Measurements from ENCODE around the gene ANGPT4. TPM values are rescaled to one million over a fixed set of nuclear protein-coding genes. Genes with fewer than 3 reads are reported as not detected.
"Not testable (repeated sequence)": the region's sequence is repeated elsewhere in the genome, so short reads cannot be mapped to it uniquely, and the experiment has no call there.

ANGPT4 gene
- total and polyA plus RNA-seq, 2 of the 8 experiments (the other 6 are each of a cell fraction or from before 2014, with no cell fraction given) = 0.07 to 0.33 TPM

GRCh38 chr20:897436-897835, 18.7 kb downstream of the ANGPT4 start:
- CTCF ChIA-PET (ENCODE audit: partially characterized antibody) = interaction anchor here (0.8 to 14.5 kb wide), 4 partner anchors 9 to 59 kb away, joined by 3 to 191 read pairs (median 4); no protein-coding TSS in a partner anchor
- H2BK15ac ChIP-seq (ENCODE audit: low read length) = not testable (repeated sequence)

More at GRCh38 chr20:897436-897835, 18.7 kb downstream of the ANGPT4 start:
- H3K4me1 ChIP-seq (replicated peaks in 1 of 4; ENCODE audit: control insufficient read depth in 3 of 4, insufficient read depth in 4 of 4, low read length in 3 of 4); H3K23ac ChIP-seq (ENCODE audit: insufficient read length); H2AK5ac ChIP-seq (ENCODE audit: low read depth, low read length); H2BK20ac ChIP-seq (ENCODE audit: low read length); H2AFZ ChIP-seq (ENCODE audit: low read length); H3K4me3 ChIP-seq (ENCODE audit: extremely low read depth in 1 of 4, insufficient read depth in 2 of 4, low read depth in 3 of 4, low read length in 4 of 4); H4K20me1 ChIP-seq (replicated peaks in 1 of 2; ENCODE audit: control insufficient read depth in 1 of 2, insufficient read depth in 2 of 2, low read length in 2 of 2); H2BK120ac ChIP-seq (replicated peaks; ENCODE audit: low read depth, low read length); H3K18ac ChIP-seq (ENCODE audit: extremely low read depth, low read length); H3K9ac ChIP-seq (replicated peaks in 1 of 4; ENCODE audit: extremely low read depth in 1 of 4, low read depth in 3 of 4, low read length in 3 of 4); H3K4me2 ChIP-seq (ENCODE audit: insufficient read depth in 1 of 2, low read depth in 2 of 2, low read length in 2 of 2); H3K23me2 ChIP-seq (ENCODE audit: low read depth, low read length); H4K91ac ChIP-seq (replicated peaks; ENCODE audit: insufficient read length, low read length); H3K79me1 ChIP-seq (ENCODE audit: low read depth, low read length); H3K36me3 ChIP-seq (ENCODE audit: control insufficient read depth in 2 of 4, insufficient read depth in 4 of 4, low read length in 3 of 4); DNase-seq (ENCODE audit: low read depth in 1 of 2, low spot score in 2 of 2); H3K27me3 ChIP-seq (replicated peaks in 1 of 4; ENCODE audit: control insufficient read depth in 3 of 4, extremely low read depth in 1 of 4, insufficient read depth in 3 of 4, low read length in 3 of 4); H3K9me3 ChIP-seq (ENCODE audit: insufficient read depth in 2 of 2, low read depth in 1 of 2, low read length in 1 of 2); H3K56ac ChIP-seq (replicated peaks; ENCODE audit: insufficient read length, low read depth, low read length); FAIRE-seq; H4K8ac ChIP-seq (ENCODE audit: extremely low read depth, insufficient read depth, low read length); H3K4ac ChIP-seq (replicated peaks; ENCODE audit: insufficient read length, low read depth, low read length); POLR2A ChIA-PET (ENCODE audit: partially characterized antibody); H2BK5ac ChIP-seq (ENCODE audit: low read depth, low read length); H2BK12ac ChIP-seq (ENCODE audit: low read depth, low read length); H3K14ac ChIP-seq (ENCODE audit: insufficient read length); H3K79me2 ChIP-seq (ENCODE audit: control insufficient read depth in 1 of 2, insufficient read depth in 2 of 2, low read length in 2 of 2); H3K27ac ChIP-seq (ENCODE audit: low read depth, low read length); H4K5ac ChIP-seq (ENCODE audit: insufficient read length, low read depth, low read length): not testable (repeated sequence)
- WGBS, 2 experiments (ENCODE audit: extremely low coverage in 1 of 2, insufficient coverage in 1 of 2, insufficient read length in 1 of 2, insufficient replicate concordance in 2 of 2, low coverage in 1 of 2, low lambda C conversion rate in 2 of 2, missing lambda C conversion rate in 1 of 2) = 88% methylated on average over 6 of the region's 6 CpGs; no CpG with 5 or more reads in 1 of the 2 experiments
